Renal cortex interstitium (tissue), 11 donors: ENCODE results near the gene DHFR2. TPM values are rescaled to one million over a fixed set of nuclear protein-coding genes. Genes with fewer than 3 reads are reported as not detected.

ENCODE experiments used
- DNase-seq, 11 donors: peaks; one replicate each; pipeline ENCODE4 v3.0.0-alpha.2; 2013; ENCODE audit warnings: low read depth in 9 of 11, low spot score in 4 of 11; ENCODE audit errors: extremely low read depth in 1 of 11
- polyA plus RNA-seq, 3 donors: library from polyadenylated mRNA; unstranded; fragments of 120-200 nt; gene quantifications; one replicate each; pipeline ENCODE4 v1.2.1, GENCODE V29; 2013; ENCODE audit not compliant: insufficient read length in 3 of 3

Gene DHFR2
- polyA plus RNA-seq, 3 donors, result 9.6 to 11.1 (median 10.4) TPM

DNA sequence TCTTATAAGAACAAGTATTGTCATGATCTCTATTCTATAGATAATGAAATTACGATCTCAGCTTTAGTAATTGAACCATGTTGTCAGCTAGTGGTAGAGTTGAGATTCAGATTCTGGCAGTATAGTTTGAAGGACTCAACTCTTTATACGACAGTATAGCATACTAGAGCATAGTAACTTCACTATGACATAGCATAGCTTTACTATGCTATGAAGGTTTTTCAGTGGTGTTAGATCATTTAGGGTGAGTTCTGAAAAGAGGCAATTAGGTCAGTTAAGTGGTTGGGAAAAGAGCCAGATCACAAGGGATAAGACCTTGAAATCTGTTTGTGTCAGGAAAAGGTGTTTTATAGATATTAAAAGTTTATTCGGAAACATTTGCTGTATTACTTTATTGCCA lies 42.4 kb downstream of the DHFR2 start:
- DNase-seq, result no peak

DNA sequence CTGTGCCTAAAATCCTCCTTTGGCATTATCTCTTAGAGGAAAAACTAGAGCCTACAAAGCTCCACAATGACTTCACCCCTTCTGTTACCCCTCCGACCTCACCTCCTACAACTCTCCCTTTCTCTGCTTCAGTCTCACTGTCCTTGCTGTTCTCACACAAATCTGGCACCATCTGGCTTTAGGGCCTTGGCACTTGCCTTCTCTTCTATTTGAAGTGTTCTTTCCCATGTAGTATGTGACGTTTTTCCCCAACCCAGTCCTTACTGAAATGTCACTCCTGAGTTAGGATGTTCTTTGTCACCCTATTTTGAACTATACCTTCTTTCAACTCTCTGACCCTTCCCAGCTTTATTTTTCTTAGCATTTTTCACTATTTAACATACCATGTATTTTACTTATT lies 43.1 kb downstream of the DHFR2 start:
- DNase-seq, result no peak

GRCh38 chr3:94015025-94015424 lies 47.7 kb downstream of the DHFR2 start:
- DNase-seq, result no peak

DNA sequence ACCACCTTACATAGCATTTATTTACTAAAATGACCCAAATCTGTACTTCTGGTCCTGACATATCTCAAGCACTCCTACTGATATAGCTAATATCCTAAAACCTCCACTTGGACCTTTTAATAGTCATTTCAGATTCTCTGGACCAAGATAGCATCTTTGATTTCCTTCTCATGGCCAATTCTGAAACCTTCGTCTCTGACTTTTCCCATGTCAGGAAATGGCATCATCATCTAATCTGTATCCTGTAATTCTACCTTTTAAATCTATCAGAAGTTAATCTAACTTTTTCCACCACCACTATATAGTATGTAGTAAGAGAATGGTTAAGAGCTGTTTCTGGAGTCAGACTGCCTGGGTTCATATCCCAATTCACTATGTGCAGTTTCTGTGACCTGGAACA lies 50.5 kb downstream of the DHFR2 start:
- DNase-seq, result no peak

DNA sequence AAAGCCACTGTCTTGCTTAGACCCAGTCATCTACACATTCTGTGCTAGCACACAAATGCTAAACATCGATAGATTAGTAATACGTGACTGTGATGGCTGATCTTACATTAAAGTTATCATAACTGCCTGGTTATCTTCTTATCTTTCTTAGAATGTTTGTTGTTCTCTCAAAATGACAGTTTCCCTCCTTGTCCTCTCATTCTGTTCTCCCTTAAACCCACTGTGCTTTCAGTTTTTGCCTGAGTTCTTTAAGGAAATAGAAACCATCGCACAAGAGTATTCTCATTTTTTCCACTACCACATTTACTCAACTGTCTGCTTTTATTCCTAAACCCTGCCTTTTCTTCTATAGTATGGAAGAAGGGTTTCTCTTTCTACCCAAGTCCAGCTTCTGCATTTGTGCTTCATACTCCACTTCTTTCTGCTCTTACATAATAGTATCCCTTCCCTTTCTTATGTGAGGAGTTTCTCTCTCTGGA lies 51.4 kb downstream of the DHFR2 start:
- no peak for DNase-seq

DNA sequence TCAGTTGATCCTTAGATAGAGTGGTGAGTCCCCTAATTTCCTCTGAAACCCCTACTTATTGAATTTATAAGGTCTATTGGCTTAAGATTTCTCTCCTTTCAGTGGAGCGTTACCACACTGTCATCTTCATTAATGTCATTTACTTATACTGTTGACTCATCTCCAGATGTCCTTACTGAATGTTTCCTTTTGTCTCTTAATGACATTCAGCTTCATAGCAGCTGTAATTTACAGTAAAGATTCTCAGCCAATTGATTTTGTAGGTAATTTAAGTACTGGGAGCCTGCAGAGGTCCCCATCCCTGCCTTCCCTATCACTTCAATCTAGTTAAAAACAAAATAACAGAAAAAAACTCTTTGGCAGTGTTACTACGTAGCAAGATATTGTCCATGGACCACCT lies 53.1 kb downstream of the DHFR2 start:
- DNase-seq, result no peak

DNA sequence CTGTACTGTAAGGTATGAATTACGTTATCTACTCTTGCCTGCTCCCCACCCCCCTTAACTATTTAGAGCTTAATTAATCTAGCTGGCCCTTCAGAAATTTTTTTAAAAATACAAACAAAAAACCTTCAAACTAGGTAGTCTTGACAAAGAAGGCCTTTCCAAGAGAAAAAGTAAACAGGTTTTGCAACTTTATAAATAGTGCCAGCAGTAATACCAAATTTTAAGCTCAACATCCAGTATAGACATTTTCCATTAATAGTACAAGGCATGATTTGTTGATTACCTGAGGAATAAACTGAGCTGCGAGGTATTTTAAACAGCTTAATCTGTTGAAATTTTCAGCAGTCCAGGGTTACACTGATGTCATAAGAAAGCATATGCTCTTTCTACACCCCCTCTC lies 54.5 kb downstream of the DHFR2 start:
- DNase-seq, result no peak

Other genes with a start within 250 kb of the DHFR2 start
- 10 to 100 TPM; 37.3 to 46.7 (median 41.7) TPM for gene PROS1, start 89.0 kb downstream of the DHFR2 start, polyA plus RNA-seq
- 10 to 100 TPM; 17.3 to 19.8 (median 18.5) TPM for gene ARL13B, start 82.8 kb downstream of the DHFR2 start, polyA plus RNA-seq
- under 1 TPM in 2 of 3 donors, not detected in 1; 0.29 to 0.35 TPM for gene STX19, start 34.3 kb downstream of the DHFR2 start, polyA plus RNA-seq
- 10 to 100 TPM; 10.9 to 14.8 (median 12.5) TPM for gene NSUN3, start 145 bp upstream of the DHFR2 start, polyA plus RNA-seq